ENCODE results near the gene NUDT8.
"Not testable (repeated sequence)": the region's sequence is repeated elsewhere in the genome, so short reads cannot be mapped to it uniquely, and the experiment has no call there.

The NUDT8 gene

DNA sequence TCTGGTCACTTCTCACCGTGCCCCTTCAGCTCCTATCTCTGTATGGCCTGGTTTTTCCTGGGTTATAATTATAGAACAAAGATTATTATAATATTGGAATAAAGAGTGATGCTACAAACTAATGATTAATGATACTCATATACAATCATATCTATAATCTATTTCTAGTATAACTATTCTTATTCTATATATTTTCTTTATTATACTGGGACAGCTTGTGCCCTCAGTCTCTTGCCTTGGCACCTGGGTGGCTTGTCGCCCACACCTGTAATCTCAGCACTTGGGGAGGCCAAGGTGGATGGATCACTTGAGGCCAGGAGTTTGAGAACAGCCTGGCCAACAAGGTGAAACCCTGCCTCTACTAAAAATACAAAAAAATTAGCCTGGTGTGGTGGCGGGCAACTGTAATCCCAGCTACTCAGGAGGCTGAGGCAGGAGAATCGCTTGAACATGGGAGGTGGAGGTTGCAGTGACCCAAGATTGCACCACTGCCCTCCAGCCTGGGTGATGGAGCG, 30.0 kb upstream of the NUDT8 start:
- DNase-seq = not testable (repeated sequence)

GRCh38 chr11:67657300-67657699, 27.6 kb upstream of the NUDT8 start:
- DNase-seq = no peak

DNA sequence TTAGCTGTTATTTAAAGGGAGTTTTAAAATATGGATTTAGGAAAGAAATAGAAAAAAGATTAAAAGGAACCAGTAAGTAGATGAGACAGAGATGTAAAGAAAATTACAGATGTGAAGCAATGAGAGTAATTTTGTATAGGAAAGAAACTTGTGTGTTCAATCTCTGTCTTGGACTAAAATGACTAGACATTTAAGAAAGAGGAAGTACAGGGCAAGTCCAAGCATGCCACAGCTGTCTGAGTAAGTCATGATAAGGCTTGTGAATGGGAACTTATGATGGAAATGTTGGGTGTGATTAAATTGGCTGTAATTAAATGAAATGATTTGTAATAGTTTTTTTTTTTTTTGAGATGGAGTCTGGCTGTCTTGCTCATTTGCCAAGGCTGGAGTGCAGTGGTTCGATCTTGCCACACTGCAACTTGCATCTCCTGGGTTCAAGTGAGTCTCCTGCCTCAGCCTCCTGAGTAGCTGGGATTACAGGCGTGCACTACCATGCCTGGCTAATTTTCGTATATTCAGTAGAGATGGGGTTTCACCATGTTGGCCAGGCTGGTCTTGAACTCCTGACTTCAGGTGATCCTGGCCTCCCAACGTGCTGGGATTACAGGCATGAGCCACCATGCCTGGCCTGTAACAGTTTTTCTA, 26.7 kb upstream of the NUDT8 start:
- DNase-seq = no peak

- DNase-seq = no peak
These were observed 24.5 kb upstream of the NUDT8 start for GRCh38 chr11:67654225-67654624.

- DNase-seq = no peak
These were observed 23.5 kb upstream of the NUDT8 start for GRCh38 chr11:67652965-67653845.

DNA sequence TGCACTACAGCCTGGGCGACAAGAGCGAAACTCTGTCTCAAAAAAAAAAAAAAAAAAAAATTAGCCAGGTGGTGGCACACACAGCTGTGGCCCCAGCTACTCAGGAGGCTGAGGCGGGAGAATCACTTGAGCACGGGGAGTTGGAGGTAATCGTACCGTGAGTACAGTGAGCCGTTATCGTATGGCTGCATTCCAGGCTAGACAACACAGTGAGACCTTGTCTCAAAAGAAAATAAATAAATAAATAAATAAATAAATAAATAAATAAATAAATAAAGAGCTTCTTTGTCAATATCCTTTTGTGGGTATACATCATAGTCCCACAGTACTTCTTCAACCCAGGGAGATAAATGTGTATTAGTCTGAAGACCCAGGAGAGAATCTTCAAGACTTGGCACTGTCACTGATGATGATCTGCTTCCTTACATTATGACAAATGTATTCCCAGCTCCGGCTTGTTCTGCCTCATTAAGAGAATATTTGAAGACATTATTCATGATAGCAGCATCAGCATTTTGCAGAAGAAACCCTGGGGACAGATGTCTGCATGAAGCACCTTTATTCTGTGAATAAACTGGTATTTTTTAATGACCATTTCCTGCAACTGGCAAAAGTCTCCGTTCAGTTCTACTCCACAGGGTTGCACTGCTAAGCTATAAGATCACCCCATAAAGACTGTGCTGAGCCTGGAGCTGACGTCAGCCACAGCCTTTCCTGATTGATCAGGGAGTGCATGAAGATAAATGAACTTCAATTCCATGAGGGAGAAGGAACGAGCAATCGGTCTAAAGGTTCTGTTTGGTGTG, 22.4 kb upstream of the NUDT8 start:
- no peak for DNase-seq

DNA sequence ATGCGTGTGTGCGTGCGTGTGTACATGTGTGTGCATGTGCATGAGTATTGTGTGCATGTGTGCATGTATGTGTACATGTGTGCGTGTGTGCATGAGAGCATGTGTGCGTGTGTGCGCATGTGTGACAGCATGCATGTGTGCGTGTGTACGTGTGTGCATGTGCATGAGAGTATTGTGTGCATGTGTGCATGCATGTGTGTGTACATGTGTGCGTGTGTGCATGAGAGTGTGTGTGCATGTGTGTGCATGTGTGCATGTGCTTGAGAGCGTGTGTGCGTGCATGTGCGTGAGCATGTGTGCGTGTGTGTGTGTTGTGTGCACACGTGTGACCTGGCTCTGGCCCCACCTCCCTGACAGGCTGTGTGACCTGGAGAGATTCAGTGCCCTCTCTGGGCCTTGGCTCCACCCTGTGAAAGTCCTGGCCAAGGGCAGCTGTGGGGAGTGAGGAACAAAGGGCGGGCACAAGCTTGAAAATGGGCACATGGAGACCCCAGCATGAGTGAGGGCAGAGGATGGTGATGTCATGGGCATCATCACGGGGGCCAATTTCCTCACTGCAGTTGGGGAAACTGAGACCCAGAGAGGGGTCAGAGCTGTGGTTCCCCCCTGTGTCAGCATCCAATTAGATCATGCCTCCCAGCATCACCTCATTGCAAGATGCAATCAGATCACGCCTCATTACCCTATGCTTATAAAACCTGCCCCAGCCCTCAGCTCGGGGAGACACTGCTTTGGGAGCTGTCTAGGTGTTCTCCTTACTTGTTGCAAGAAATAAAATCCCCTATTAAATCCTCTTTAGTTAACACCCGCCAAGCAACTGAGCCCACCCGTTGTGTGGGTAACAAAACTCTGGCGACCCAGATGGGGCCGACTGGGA, 20.1 kb upstream of the NUDT8 start:
- no peak for DNase-seq

DNA sequence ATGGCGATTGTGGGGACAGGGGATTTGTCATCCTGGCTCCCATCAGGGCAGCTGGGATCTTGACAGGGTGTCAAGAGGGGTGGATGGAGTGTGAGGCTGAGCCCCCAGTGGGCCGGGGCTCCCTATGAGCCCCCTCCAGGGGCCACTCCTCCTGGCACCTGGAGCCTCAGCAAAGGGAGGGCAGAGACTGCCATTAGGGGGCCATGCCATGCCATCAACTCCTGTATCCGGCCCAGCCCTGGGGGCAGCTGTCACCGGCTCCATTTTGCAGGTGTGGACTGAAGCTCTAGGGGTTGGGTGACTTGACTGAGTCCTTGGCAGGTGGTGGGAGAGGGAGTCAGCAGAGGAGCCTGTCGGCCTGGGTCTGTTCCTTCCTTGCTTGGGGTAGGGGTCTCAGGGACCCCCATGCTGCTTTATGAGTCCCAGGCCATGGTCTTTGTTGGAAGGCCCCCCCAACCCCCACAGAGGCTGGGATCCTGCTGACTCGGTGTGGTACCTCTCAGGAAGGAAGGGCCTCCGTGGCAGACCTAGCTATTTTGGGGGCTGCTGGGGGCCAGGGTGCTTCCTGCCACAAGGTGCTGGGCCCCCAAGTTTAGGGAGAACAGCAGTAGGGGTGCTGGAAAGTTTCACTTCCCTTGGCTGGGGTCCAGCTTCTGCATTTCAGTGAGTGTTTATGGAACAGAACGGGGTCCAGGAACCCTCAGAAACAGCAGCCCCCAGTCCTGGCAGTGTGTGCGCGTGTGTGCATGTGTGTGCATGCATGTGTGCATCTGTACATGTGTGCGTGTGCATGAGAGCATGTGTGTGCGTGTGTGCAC, 19.3 kb upstream of the NUDT8 start:
- no peak for DNase-seq

DNA sequence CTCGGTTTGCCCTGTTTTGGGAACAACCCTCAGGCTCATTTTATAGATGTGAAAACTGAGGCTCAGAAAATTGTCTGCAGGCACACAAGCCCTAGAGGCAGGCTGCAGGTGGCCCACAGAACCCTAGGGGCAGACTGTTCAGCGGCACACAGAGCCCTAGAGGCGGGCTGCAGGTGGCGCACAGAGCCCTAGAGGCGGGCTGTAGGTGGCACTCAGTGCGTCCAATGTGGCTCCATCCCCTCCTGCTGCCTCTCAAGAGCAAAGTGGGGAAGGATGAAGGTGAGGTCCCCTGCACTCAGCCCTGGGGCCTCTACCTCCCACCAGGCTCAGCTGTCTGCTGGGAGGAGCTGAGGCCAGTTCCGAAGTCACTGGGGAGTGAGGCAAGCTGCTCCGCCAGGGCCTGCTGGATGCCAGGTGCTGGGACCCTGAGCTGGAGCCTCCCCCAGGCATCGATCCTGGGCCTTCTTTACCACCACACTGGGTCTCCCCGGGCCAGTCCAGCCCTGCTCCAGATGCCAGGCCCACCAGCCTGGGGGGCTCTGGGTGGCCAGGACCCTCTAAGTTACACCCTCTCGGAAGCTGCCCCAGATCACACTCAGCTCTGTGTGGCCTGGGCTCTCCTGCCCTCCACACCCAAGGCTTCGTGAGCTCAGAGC, 18.5 kb upstream of the NUDT8 start:
- DNase-seq = no peak

- DNase-seq = no peak
These were observed 17.7 kb upstream of the NUDT8 start for GRCh38 chr11:67647471-67647870.

- peak; percentile 33 for DNase-seq
These were observed 17.0 kb upstream of the NUDT8 start for GRCh38 chr11:67646535-67647336.

- DNase-seq = no peak
These were observed 16.1 kb upstream of the NUDT8 start for GRCh38 chr11:67645521-67646461.

GRCh38 chr11:67644472-67645418, 15.0 kb upstream of the NUDT8 start:
- DNase-seq = no peak

DNA sequence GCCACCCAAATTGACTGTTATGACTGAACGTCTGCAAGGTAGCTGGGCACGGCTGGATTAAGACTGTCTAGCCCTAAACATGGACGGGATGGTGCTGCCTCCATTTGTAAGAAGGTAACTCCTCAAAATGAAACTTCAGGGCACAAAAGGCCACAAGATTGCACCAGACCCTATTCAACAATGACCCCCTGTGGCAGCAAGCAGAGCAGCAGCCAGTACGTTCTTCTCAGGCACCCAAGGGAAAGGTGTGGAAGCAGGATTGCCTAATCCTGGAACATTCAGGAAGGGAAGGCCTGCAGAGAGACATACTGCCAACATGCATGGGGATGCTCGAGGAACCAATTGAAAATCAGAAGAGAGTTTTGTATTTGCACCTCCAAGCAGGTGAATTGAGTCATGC, 14.3 kb upstream of the NUDT8 start:
- no peak for DNase-seq

DNA sequence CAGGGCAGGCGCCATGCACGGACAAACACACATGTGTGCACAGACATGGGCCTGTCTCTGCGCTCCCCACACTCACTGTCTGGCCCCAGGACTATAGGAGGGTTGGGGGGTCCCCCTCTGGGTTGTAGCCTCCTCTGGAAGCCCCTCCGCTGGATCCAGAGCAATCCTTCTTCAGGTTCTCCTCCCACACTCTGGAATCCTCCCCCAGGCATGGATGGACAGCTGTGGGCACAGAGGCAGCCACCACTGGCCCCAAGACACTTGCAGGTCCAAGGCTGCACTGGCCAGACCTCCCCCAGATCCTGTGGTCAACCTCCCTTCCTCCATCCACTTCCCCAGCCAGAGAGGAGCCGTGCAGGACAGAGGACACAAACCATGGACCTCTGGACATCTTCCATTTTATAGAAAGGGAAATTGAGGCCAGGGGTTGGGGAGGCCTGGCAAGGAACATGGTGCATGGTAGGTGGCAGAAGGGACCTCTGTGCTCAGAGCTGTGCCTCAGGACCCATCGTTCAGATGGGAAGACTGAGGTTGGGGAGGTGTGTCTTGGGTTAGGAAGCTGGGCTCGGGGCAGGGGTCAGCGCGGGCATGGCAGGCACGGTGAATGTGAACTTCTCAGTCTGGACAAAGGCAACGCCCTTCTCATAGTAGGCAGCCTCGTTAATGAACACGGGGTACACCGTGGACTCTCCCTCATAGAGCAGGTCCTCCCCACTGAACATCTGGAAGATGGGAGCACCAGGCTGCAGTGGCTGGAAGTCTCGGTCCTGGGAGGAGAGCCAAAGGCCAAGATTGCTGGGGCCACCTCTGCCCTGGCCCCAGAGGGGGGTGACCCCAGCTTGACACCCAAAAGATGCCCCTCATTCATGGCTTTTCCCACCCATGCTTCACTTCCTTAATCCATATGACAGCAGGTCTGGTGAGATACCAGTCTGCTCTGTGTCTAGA, 12.7 kb upstream of the NUDT8 start:
- DNase-seq = no peak
